Stomach (tissue), 9 donors: ENCODE data around the gene MRGPRE. TPM values are rescaled to one million over a fixed set of nuclear protein-coding genes. Genes with fewer than 3 reads are reported as not detected.

Experiments used
- DNase-seq, 2 donors: peaks; one replicate each; pipeline versions ENCODE4 v3.0.0 to v3.0.0-alpha.2; 2013 to 2019
- H3K27ac ChIP-seq, 5 donors: fragments of 200-600 bp in 4 of 5; sonication (generic) in 4 of 5; one replicate each; pipeline ENCODE4 v1.5.1; 2013 to 2019; ENCODE audit warnings: mild to moderate bottlenecking in 1 of 5, moderate library complexity in 1 of 5
- H3K27me3 ChIP-seq, 3 donors: fragments of 200-600 bp; sonication (generic); one replicate each; pipeline ENCODE4 v1.5.1; 2017 to 2019; ENCODE audit warnings: mixed run types in 1 of 3
- H3K36me3 ChIP-seq, 4 donors: fragments of 200-600 bp; sonication (generic); 1 replicate in 3 of 4; 2 replicates in 1 of 4; pipeline ENCODE4 v1.5.1; 2016 to 2019
- H3K4me1 ChIP-seq, 4 donors: fragments of 200-600 bp; sonication (generic); one replicate each; pipeline ENCODE4 v1.5.1; 2016 to 2019
- H3K4me3 ChIP-seq, 4 donors: fragments of 200-600 bp; sonication (generic) in 3 of 4; one replicate each; pipeline ENCODE4 v1.5.1; 2016 to 2019; ENCODE audit warnings: mild to moderate bottlenecking in 1 of 4
- H3K9me3 ChIP-seq, 4 donors: fragments of 200-600 bp; sonication (generic); one replicate each; pipeline ENCODE4 v1.5.1; 2016 to 2019
- EP300 ChIP-seq: sonication (generic); formaldehyde crosslinking; IDR thresholded peaks from one replicate; pipeline ENCODE4 v1.6.1; 2017; ENCODE audit warnings: antibody characterized with exemption
- POLR2A ChIP-seq, 4 donors: fragments of 450-650 bp; IDR thresholded peaks; one replicate each; pipeline ENCODE4 v1.6.1; 2016; ENCODE audit warnings: antibody characterized with exemption in 4 of 4, control low read depth in 2 of 4, mild to moderate bottlenecking in 1 of 4, moderate library complexity in 1 of 4
- POLR2AphosphoS5 ChIP-seq, 3 donors: sonication (generic); formaldehyde crosslinking; IDR thresholded peaks; one replicate each; pipeline ENCODE4 v1.6.1; 2016; ENCODE audit warnings: antibody characterized with exemption in 3 of 3
- WGBS, 5 donors: extraction: QIAGEN DNeasy Blood & Tissue Kit in 3 of 5; methylation state at CpG; one replicate each; pipeline versions ENCODE4 v1.1.5 to v1.1.7; 2013 to 2018; 5-methylcytosine and 5-hydroxymethylcytosine counted together
- intact Hi-C: fragments of 100-400 bp; cut with DNase I; formaldehyde crosslinking; loops from one replicate; pipeline ENCODE4 v1.15.1; 2023; ENCODE audit warnings: low total_unique reads
- polyA plus RNA-seq, 3 donors: library from polyadenylated mRNA; stranded (reverse); fragments of 200-250 nt; gene quantifications; one replicate each; pipeline ENCODE4 v1.2.3, GENCODE V29; 2013
- total RNA-seq, 5 donors: library from RNA; depleted of rRNA; stranded (reverse); fragments of >200 nt; gene quantifications; one replicate each; pipeline versions ENCODE4 v1.1.0 to v1.2.3, GENCODE V29; 2014 to 2016
- TF ChIP-seq, protein P1 (sequence below), 7 experiments: fragments of 450-650 bp in 4 of 7; fragments of 200-600 bp in 3 of 7; sonication (generic) in 3 of 7; IDR thresholded peaks; one replicate each; pipeline ENCODE4 v1.5.1; 2016 to 2019; ENCODE audit warnings: antibody characterized with exemption in 7 of 7, control low read depth in 2 of 7, mild to moderate bottlenecking in 1 of 7
- donor health status: healthy with polysubstance abuse.
- donor health status: Bipolar disorder and iron deficiency.
- donor health status: healthy.

The MRGPRE gene
- total and polyA plus RNA-seq, 8 donors = not detected

DNA sequence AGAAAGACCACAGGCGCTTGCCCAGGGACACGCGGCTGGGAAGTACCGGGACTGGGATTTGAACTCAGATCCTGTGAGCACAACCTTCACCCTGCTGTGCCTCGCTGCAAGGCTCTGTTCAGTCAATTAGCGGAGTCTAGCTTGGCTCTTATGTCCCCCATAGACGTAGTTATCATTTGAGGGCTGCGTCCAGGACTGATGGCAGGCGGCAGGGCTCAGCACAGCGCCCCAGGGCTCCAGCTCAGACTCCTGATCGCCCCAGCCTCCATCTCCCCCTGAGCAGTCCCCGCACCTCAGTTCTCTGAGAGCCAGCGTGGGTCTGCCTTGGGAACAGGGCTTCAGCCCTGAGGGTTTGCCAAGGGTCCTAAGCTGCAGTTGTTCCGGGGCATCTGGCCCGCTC lies 33.4 kb downstream of the MRGPRE start:
- peaks cover 6 to 87% (median 44%) of the 10 kb centered on the region in 3 donors for H3K27me3 ChIP-seq
- no peak for DNase-seq

DNA sequence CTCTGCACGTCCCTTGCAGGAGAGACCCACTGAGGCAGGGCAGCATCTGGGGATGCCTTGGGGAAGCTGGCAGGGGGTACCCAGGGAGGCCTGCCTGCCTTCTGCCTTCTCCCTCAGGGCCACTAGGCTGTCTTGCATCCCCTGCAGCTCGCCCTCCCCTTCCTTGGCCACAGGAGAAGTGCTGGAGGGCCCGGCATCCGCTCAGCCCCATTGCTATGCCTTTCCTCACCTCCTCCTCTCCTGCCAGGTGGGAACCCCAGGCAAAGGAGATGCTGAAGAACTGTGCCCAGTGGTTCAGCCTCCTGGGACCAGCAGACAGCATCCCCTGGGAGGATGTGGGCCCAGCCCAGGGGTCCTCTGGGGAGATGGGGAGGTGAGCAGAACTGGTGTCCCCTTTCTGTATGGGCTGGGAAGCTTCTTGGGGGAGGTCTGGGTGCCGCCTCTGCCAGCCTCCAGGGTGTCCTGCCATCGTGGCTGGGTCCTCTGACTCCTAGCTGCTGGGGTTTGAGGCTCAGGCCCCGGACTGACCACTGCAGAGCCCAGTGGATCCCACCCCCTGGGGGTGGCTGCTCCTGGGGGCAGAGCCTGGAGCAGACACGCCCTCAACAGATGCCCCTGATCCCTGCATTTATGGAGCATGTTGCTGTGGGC lies 34.2 kb downstream of the MRGPRE start:
- Histone ChIP-seq H3K27ac (no peak overlapping the region), H3K4me1 (peaks cover 0 to 4% (median under 1%) of the 10 kb centered on the region in 4 donors), H3K36me3 (no peaks in the 10 kb centered on the region), H3K9me3 (no peaks in the 10 kb centered on the region), H3K4me3 (no peak overlapping the region), H3K27me3 (peaks cover 3 to 87% (median 36%) of the 10 kb centered on the region in 3 donors)
- 69 to 83% (median 74%) methylated on average over 5 to 8 of the region's 8 CpGs for WGBS, 5 donors
- no peak for DNase-seq
- TF ChIP-seq, protein P1, sequence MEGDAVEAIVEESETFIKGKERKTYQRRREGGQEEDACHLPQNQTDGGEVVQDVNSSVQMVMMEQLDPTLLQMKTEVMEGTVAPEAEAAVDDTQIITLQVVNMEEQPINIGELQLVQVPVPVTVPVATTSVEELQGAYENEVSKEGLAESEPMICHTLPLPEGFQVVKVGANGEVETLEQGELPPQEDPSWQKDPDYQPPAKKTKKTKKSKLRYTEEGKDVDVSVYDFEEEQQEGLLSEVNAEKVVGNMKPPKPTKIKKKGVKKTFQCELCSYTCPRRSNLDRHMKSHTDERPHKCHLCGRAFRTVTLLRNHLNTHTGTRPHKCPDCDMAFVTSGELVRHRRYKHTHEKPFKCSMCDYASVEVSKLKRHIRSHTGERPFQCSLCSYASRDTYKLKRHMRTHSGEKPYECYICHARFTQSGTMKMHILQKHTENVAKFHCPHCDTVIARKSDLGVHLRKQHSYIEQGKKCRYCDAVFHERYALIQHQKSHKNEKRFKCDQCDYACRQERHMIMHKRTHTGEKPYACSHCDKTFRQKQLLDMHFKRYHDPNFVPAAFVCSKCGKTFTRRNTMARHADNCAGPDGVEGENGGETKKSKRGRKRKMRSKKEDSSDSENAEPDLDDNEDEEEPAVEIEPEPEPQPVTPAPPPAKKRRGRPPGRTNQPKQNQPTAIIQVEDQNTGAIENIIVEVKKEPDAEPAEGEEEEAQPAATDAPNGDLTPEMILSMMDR (IDR thresholded peaks at IDR 0.05) = no peak
- TF ChIP-seq POLR2A (IDR thresholded peaks at IDR 0.05) (no peak), EP300 (no peak), POLR2AphosphoS5 (IDR thresholded peaks at IDR 0.05) (no peak)
- intact Hi-C loops = no loop called here

More for the DNA sequence above, 33.4 kb downstream of the MRGPRE start:
- no peak overlapping the region for H3K4me3 ChIP-seq
- no peak overlapping the region for H3K27ac ChIP-seq
- TF ChIP-seq, protein P1 (IDR thresholded peaks at IDR 0.05) = no peak
- no peak for TF ChIP-seq POLR2A (IDR thresholded peaks at IDR 0.05)
- TF ChIP-seq EP300 = no peak
- no peak for TF ChIP-seq POLR2AphosphoS5 (IDR thresholded peaks at IDR 0.05)
- no peaks in the 10 kb centered on the region for H3K9me3 ChIP-seq
- H3K4me1 ChIP-seq = peaks cover 7 to 12% (median 7%) of the 10 kb centered on the region in 4 donors
- intact Hi-C loops = no loop called here
- no peaks in the 10 kb centered on the region for H3K36me3 ChIP-seq
- 79 to 90% (median 83%) methylated on average over 11 to 15 of the region's 15 CpGs for WGBS, 5 donors

DNA sequence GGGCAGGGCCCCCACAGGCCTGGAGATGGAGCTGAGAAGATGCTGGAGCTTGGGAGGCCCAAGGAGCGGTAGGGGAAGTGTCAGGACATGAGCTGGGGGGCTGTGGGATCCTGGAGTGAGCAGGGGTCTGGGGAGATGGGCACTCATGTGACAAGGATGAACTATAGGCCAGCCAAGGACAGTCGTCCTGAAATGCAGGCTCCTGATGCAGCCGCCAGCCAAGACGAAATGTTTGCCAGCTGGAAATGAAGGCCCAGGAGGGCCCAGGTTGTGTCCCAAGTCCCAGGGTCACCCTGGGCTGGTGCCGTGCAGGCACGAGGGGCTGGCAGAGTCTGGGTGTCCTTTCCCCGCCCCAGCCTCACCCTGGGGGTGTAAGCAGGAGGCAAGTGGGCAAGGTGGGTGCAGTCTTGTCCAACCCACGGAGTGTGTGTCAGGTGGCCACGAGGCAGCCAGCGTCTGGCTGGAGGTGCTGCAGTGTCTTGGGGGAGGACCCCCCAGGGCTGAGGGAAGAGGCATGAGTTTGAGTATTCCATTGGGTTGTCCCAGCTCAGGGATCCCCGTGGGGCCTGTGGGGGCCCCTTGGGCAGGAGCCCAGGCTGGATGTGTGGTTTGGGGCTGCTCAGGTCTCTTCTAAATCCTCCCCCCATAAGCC lies 35.0 kb downstream of the MRGPRE start:
- 71 to 82% (median 79%) methylated on average over 11 of the region's 11 CpGs for WGBS, 5 donors
- intact Hi-C loops = no loop called here

More for the DNA sequence above, 35.0 kb downstream of the MRGPRE start:
- DNase-seq = peak in 1 of 2 donors; percentile 17
- H3K4me3 ChIP-seq = no peak overlapping the region
- no peaks in the 10 kb centered on the region for H3K36me3 ChIP-seq
- no peaks in the 10 kb centered on the region for H3K9me3 ChIP-seq
- H3K4me1 ChIP-seq = no peaks in the 10 kb centered on the region
- no peak overlapping the region for H3K27ac ChIP-seq
- TF ChIP-seq POLR2AphosphoS5 (IDR thresholded peaks at IDR 0.05) (no peak), POLR2A (IDR thresholded peaks at IDR 0.05) (no peak), EP300 (no peak)
- TF ChIP-seq, protein P1 (IDR thresholded peaks at IDR 0.05) = no peak
- H3K27me3 ChIP-seq = peaks cover 0 to 81% (median 28%) of the 10 kb centered on the region in 3 donors
